ENCODE measurements around the gene ANGPTL1. TPM values are rescaled to one million over a fixed set of nuclear protein-coding genes. Genes with fewer than 3 reads are reported as not detected.

Gene ANGPTL1
- total and polyA plus RNA-seq, 2 of the 13 experiments (the other 11 are each of a cell fraction or from before 2014, with no cell fraction given), result 2.9 to 9.3 TPM

DNA sequence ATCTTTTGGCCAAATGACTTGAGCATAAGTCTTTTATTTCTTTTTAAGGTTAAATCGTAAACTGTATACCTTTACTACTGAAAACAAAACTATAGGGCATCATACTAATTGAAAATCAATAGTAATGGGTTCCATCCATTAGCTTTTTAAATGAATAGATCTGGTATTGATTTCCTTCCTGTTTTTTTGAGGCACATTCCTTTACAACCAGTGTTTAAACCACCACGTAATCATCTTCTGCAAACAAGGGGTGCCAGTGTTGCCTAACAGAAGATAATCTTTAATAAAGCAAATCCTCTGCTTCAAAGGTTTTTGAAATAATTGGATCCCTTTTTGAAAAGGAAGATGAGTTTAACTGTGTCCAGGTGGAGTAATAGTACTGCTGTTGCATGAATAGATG is 48.7 kb upstream of the ANGPTL1 start (continued):
- no peak for TF ChIP-seq ZNF142 (CRISPR knock-in tag; IDR thresholded peaks at IDR 0.05)
- no peak for TF ChIP-seq ZNF691 (CRISPR knock-in tag; IDR thresholded peaks at IDR 0.05; ENCODE audit: borderline replicate concordance, low read depth)
- TF ChIP-seq, protein P1, sequence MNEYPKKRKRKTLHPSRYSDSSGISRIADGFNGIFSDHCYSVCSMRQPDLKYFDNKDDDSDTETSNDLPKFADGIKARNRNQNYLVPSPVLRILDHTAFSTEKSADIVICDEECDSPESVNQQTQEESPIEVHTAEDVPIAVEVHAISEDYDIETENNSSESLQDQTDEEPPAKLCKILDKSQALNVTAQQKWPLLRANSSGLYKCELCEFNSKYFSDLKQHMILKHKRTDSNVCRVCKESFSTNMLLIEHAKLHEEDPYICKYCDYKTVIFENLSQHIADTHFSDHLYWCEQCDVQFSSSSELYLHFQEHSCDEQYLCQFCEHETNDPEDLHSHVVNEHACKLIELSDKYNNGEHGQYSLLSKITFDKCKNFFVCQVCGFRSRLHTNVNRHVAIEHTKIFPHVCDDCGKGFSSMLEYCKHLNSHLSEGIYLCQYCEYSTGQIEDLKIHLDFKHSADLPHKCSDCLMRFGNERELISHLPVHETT (CRISPR knock-in tag; conservative IDR thresholded peaks at IDR 0.05), result no peak
- TF ChIP-seq CEBPZ (IDR thresholded peaks at IDR 0.05; ENCODE audit: low read length), result no peak
- TF ChIP-seq NFRKB (IDR thresholded peaks at IDR 0.05), result no peak
- peak; percentile 73 for TF ChIP-seq RCOR2 (CRISPR knock-in tag; IDR thresholded peaks at IDR 0.05)
- TF ChIP-seq ZKSCAN1 (IDR thresholded peaks at IDR 0.05; ENCODE audit: low read length), result no peak
- TF ChIP-seq, protein P2, sequence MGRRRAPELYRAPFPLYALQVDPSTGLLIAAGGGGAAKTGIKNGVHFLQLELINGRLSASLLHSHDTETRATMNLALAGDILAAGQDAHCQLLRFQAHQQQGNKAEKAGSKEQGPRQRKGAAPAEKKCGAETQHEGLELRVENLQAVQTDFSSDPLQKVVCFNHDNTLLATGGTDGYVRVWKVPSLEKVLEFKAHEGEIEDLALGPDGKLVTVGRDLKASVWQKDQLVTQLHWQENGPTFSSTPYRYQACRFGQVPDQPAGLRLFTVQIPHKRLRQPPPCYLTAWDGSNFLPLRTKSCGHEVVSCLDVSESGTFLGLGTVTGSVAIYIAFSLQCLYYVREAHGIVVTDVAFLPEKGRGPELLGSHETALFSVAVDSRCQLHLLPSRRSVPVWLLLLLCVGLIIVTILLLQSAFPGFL (CRISPR knock-in tag; IDR thresholded peaks at IDR 0.05), result no peak
- TF ChIP-seq ZNF446 (CRISPR knock-in tag; IDR thresholded peaks at IDR 0.05), result no peak
- peak; percentile 91 for TF ChIP-seq MIXL1 (CRISPR knock-in tag; IDR thresholded peaks at IDR 0.05)
- no peak for TF ChIP-seq REST (IDR thresholded peaks at IDR 0.05; ENCODE audit: borderline replicate concordance in 1 of 2, low read depth in 1 of 2, low read length in 2 of 2)
- no peak for TF ChIP-seq ZNF780A (CRISPR knock-in tag; IDR thresholded peaks at IDR 0.05)
